K562 treated with DMSO at 1 percent for 12 hours (cell line): ENCODE results near the gene GLIPR1. TPM values are rescaled to one million over a fixed set of nuclear protein-coding genes. Genes with fewer than 3 reads are reported as not detected.

Source experiments
- total RNA-seq: library from RNA; unstranded; fragments of 300-600 nt; gene quantifications from 2 replicates; pipeline ENCODE4 v1.2.3, GENCODE V29; 2022; ENCODE audit not compliant: insufficient read depth

GLIPR1 gene
- total RNA-seq = 0.78 and 1.9 TPM in 2 replicates

GRCh38 chr12:75480469-75480949, at the start of gene GLIPR1:
Gene GLIPR1, plus strand, starts transcription at chr12:75480755. Its CDS starts 126 bp downstream, at chr12:75480881.

GRCh38 chr12:75511116-75512048, 30.8 kb downstream of the GLIPR1 start, which contains the start of gene KRR1:
Gene KRR1, minus strand, starts transcription at chr12:75511609. Its CDS starts 12 bp downstream, at chr12:75511597.

Other genes with a start within 250 kb of the GLIPR1 start
- 1.3 TPM in 1 of 2 replicates, not detected in the other for gene CAPS2, start 150.4 kb upstream of the GLIPR1 start, total RNA-seq
- not detected in 2 replicates for gene GLIPR1L1, start 146.1 kb upstream of the GLIPR1 start, total RNA-seq
- gene GLIPR1L2, start 89.7 kb upstream of the GLIPR1 start, total RNA-seq = not detected in 2 replicates
- gene KRR1, start 30.9 kb downstream of the GLIPR1 start, total RNA-seq = 6.2 and 19.8 TPM in 2 replicates